HEK293 (cell line): ENCODE results near the gene POC1B.

Experiments
- CTCF ChIA-PET: fragments of 350-600 bp; formaldehyde crosslinking; extraction: SDS; loops from one replicate; lab custom pipeline; 2021; ENCODE audit warnings: antibody characterized with exemption; lab: Yijun Ruan, JAX
- POLR2A ChIA-PET: fragments of 300-600 bp; formaldehyde crosslinking; extraction: SDS; loops from one replicate; lab custom pipeline; 2020; ENCODE audit warnings: antibody characterized with exemption, inconsistent platforms; lab: Yijun Ruan, JAX
- H3K27ac ChIP-seq: fragments of 200-500 bp; sonication (Bioruptor generic); 2 replicates; pipeline ENCODE4 v1.5.1; 2014; ENCODE audit warnings: low read depth, low read length, control low read depth, inconsistent platforms; ENCODE audit errors: extremely low read depth
- H3K36me3 ChIP-seq, 2 experiments: fragments of 200-500 bp in 1 of 2; sonication (Bioruptor generic) in 1 of 2; 1 replicate in 1 of 2; 2 replicates in 1 of 2; pipeline ENCODE4 v1.5.1; 2014 to 2017; ENCODE audit warnings: inconsistent platforms in 2 of 2, low read length in 2 of 2; ENCODE audit not compliant: control insufficient read depth in 2 of 2, insufficient read depth in 1 of 2
- H3K4me1 ChIP-seq: fragments of 200-500 bp; sonication (Bioruptor generic); 2 replicates; pipeline ENCODE4 v1.5.1; 2014; ENCODE audit warnings: mild to moderate bottlenecking, low read length, inconsistent platforms; ENCODE audit not compliant: control insufficient read depth, insufficient read depth
- H3K4me3 ChIP-seq: 2 replicates; pipeline ENCODE4 v1.5.1; 2011; ENCODE audit warnings: low read depth, mild to moderate bottlenecking, control low read depth, low read length, moderate library complexity
- H3K9me3 ChIP-seq: fragments of 200-500 bp; sonication (Bioruptor generic); 2 replicates; pipeline ENCODE4 v1.5.1; 2014; ENCODE audit warnings: low read depth, low read length, inconsistent platforms; ENCODE audit not compliant: control insufficient read depth, insufficient read depth
- CTCF ChIP-seq: fragments of 450-650 bp; formaldehyde crosslinking; IDR thresholded peaks from 2 replicates; pipeline ENCODE4 v1.5.1; 2016; ENCODE audit warnings: missing biosample characterization, missing genetic modification characterization
- ELK4 ChIP-seq: IDR thresholded peaks from 2 replicates; pipeline ENCODE4 v1.6.1; 2011; ENCODE audit warnings: mild to moderate bottlenecking, low read depth, low read length, borderline replicate concordance
- GLIS1 ChIP-seq: fragments of 450-650 bp; formaldehyde crosslinking; IDR thresholded peaks from 2 replicates; pipeline ENCODE4 v1.5.1; 2016; ENCODE audit warnings: missing biosample characterization, missing genetic modification characterization
- GLIS2 ChIP-seq: fragments of 450-650 bp; formaldehyde crosslinking; IDR thresholded peaks from 2 replicates; pipeline ENCODE4 v1.5.1; 2016; ENCODE audit warnings: missing biosample characterization, missing genetic modification characterization
- MZF1 ChIP-seq: fragments of 450-650 bp; formaldehyde crosslinking; IDR thresholded peaks from 2 replicates; pipeline ENCODE4 v1.5.1; 2017; ENCODE audit warnings: missing biosample characterization, missing genetic modification characterization, borderline replicate concordance
- SCRT1 ChIP-seq: fragments of 450-650 bp; formaldehyde crosslinking; IDR thresholded peaks from 2 replicates; pipeline ENCODE4 v1.5.1; 2016; ENCODE audit warnings: missing biosample characterization, missing genetic modification characterization, borderline replicate concordance
- ZBTB20 ChIP-seq: fragments of 450-650 bp; formaldehyde crosslinking; IDR thresholded peaks from 2 replicates; pipeline ENCODE4 v1.5.1; 2016; ENCODE audit warnings: missing biosample characterization, missing genetic modification characterization
- ZNF175 ChIP-seq: fragments of 450-650 bp; formaldehyde crosslinking; IDR thresholded peaks from 2 replicates; pipeline ENCODE4 v1.5.1; 2016; ENCODE audit warnings: missing biosample characterization, missing genetic modification characterization
- ZNF266 ChIP-seq: fragments of 450-650 bp; formaldehyde crosslinking; IDR thresholded peaks from 2 replicates; pipeline ENCODE4 v1.5.1; 2016; ENCODE audit warnings: missing biosample characterization, missing genetic modification characterization, low read depth
- ZNF654 ChIP-seq: fragments of 450-650 bp; formaldehyde crosslinking; IDR thresholded peaks from 2 replicates; pipeline ENCODE4 v1.5.1; 2016; ENCODE audit warnings: low read depth, missing biosample characterization, missing genetic modification characterization
- ZNF776 ChIP-seq: fragments of 450-650 bp; formaldehyde crosslinking; IDR thresholded peaks from 2 replicates; pipeline ENCODE4 v1.5.0; 2017; ENCODE audit warnings: missing biosample characterization, missing genetic modification characterization, borderline replicate concordance
- ZNF777 ChIP-seq: fragments of 450-650 bp; formaldehyde crosslinking; IDR thresholded peaks from 2 replicates; pipeline ENCODE4 v1.5.1; 2017; ENCODE audit warnings: missing biosample characterization, missing genetic modification characterization, borderline replicate concordance
- ZNF792 ChIP-seq: fragments of 450-650 bp; formaldehyde crosslinking; IDR thresholded peaks from 2 replicates; pipeline ENCODE4 v1.5.1; 2016; ENCODE audit warnings: missing biosample characterization, missing genetic modification characterization
- ZNF830 ChIP-seq: fragments of 450-650 bp; IDR thresholded peaks from 2 replicates; pipeline ENCODE4 v1.5.0; 2018; ENCODE audit warnings: missing biosample characterization, missing genetic modification characterization, low read depth, mild to moderate bottlenecking, moderate library complexity
- TF ChIP-seq, protein P1 (sequence below): fragments of 450-650 bp; formaldehyde crosslinking; IDR thresholded peaks from 2 replicates; pipeline ENCODE4 v1.5.1; 2016; ENCODE audit warnings: missing biosample characterization, missing genetic modification characterization, borderline replicate concordance
- TF ChIP-seq, protein P2 (sequence below): fragments of 450-650 bp; formaldehyde crosslinking; optimal IDR thresholded peaks from 2 replicates; pipeline ENCODE3; 2016; ENCODE audit warnings: missing biosample characterization, mild to moderate bottlenecking, missing genetic modification characterization
- TF ChIP-seq, protein P3 (sequence below): fragments of 450-650 bp; formaldehyde crosslinking; IDR thresholded peaks from 2 replicates; pipeline ENCODE4 v1.5.1; 2016; ENCODE audit warnings: missing biosample characterization, missing genetic modification characterization
- TF ChIP-seq, protein P4 (sequence below): fragments of 450-650 bp; formaldehyde crosslinking; IDR thresholded peaks from 2 replicates; pipeline ENCODE4 v1.5.1; 2016; ENCODE audit warnings: missing biosample characterization, missing genetic modification characterization

POC1B gene

GRCh38 chr12:89427508-89428156 lies 98.2 kb downstream of the POC1B start (continued):
- TF ChIP-seq ZNF792 (tag by site-specific recombination) = no peak
- no peak for TF ChIP-seq ZNF654 (tag by site-specific recombination)
- TF ChIP-seq, protein P1, sequence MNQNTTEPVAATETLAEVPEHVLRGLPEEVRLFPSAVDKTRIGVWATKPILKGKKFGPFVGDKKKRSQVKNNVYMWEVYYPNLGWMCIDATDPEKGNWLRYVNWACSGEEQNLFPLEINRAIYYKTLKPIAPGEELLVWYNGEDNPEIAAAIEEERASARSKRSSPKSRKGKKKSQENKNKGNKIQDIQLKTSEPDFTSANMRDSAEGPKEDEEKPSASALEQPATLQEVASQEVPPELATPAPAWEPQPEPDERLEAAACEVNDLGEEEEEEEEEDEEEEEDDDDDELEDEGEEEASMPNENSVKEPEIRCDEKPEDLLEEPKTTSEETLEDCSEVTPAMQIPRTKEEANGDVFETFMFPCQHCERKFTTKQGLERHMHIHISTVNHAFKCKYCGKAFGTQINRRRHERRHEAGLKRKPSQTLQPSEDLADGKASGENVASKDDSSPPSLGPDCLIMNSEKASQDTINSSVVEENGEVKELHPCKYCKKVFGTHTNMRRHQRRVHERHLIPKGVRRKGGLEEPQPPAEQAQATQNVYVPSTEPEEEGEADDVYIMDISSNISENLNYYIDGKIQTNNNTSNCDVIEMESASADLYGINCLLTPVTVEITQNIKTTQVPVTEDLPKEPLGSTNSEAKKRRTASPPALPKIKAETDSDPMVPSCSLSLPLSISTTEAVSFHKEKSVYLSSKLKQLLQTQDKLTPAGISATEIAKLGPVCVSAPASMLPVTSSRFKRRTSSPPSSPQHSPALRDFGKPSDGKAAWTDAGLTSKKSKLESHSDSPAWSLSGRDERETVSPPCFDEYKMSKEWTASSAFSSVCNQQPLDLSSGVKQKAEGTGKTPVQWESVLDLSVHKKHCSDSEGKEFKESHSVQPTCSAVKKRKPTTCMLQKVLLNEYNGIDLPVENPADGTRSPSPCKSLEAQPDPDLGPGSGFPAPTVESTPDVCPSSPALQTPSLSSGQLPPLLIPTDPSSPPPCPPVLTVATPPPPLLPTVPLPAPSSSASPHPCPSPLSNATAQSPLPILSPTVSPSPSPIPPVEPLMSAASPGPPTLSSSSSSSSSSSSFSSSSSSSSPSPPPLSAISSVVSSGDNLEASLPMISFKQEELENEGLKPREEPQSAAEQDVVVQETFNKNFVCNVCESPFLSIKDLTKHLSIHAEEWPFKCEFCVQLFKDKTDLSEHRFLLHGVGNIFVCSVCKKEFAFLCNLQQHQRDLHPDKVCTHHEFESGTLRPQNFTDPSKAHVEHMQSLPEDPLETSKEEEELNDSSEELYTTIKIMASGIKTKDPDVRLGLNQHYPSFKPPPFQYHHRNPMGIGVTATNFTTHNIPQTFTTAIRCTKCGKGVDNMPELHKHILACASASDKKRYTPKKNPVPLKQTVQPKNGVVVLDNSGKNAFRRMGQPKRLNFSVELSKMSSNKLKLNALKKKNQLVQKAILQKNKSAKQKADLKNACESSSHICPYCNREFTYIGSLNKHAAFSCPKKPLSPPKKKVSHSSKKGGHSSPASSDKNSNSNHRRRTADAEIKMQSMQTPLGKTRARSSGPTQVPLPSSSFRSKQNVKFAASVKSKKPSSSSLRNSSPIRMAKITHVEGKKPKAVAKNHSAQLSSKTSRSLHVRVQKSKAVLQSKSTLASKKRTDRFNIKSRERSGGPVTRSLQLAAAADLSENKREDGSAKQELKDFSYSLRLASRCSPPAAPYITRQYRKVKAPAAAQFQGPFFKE (tag by site-specific recombination) = no peak

- H3K36me3 ChIP-seq = peaks cover 0 to 3% of the 10 kb centered on the region in 2 experiments; a peak in 1 of 3 replicates
- H3K27ac ChIP-seq = no peak overlapping the region
- no peak overlapping the region for H3K4me3 ChIP-seq
- no peaks in the 10 kb centered on the region for H3K9me3 ChIP-seq
- ChIA-PET CTCF (no interaction called here), POLR2A (no interaction called here)
- no peaks in the 10 kb centered on the region for H3K4me1 ChIP-seq
- TF ChIP-seq GLIS1 (tag by site-specific recombination) = peak; percentile 23; the same call in 1 of the 2 replicates
- no peak for TF ChIP-seq ZNF175
These were observed 101.0 kb downstream of the POC1B start for GRCh38 chr12:89424846-89425245.

- POLR2A ChIA-PET = no interaction called here
- Histone ChIP-seq H3K4me1 (no peaks in the 10 kb centered on the region), H3K9me3 (no peaks in the 10 kb centered on the region), H3K27ac (no peak overlapping the region), H3K4me3 (no peak overlapping the region), H3K36me3 (peaks cover 0 to 3% of the 10 kb centered on the region in 2 experiments; a peak in 1 of 3 replicates)
- CTCF ChIA-PET = no interaction called here
- no peak for TF ChIP-seq CTCF (tag by site-specific recombination)
- no peak for TF ChIP-seq ZNF175
- no peak for TF ChIP-seq ZNF777 (tag by site-specific recombination)
- TF ChIP-seq ZNF830 (tag by site-specific recombination) = no peak
- TF ChIP-seq ZNF776 (tag by site-specific recombination) = no peak
- TF ChIP-seq, protein P2, sequence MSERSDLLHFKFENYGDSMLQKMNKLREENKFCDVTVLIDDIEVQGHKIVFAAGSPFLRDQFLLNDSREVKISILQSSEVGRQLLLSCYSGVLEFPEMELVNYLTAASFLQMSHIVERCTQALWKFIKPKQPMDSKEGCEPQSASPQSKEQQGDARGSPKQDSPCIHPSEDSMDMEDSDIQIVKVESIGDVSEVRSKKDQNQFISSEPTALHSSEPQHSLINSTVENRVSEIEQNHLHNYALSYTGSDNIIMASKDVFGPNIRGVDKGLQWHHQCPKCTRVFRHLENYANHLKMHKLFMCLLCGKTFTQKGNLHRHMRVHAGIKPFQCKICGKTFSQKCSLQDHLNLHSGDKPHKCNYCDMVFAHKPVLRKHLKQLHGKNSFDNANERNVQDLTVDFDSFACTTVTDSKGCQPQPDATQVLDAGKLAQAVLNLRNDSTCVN = no peak
- no peak for TF ChIP-seq SCRT1
- no peak for TF ChIP-seq ZNF266 (tag by site-specific recombination)
- TF ChIP-seq, protein P3, sequence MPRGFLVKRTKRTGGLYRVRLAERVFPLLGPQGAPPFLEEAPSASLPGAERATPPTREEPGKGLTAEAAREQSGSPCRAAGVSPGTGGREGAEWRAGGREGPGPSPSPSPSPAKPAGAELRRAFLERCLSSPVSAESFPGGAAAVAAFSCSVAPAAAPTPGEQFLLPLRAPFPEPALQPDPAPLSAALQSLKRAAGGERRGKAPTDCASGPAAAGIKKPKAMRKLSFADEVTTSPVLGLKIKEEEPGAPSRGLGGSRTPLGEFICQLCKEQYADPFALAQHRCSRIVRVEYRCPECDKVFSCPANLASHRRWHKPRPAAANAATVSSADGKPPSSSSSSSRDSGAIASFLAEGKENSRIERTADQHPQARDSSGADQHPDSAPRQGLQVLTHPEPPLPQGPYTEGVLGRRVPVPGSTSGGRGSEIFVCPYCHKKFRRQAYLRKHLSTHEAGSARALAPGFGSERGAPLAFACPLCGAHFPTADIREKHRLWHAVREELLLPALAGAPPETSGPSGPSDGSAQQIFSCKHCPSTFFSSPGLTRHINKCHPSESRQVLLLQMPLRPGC (tag by site-specific recombination) = no peak
- TF ChIP-seq GLIS2 (tag by site-specific recombination) = no peak
- TF ChIP-seq MZF1 (tag by site-specific recombination) = no peak
- no peak for TF ChIP-seq ZBTB20 (tag by site-specific recombination)
- TF ChIP-seq, protein P4, sequence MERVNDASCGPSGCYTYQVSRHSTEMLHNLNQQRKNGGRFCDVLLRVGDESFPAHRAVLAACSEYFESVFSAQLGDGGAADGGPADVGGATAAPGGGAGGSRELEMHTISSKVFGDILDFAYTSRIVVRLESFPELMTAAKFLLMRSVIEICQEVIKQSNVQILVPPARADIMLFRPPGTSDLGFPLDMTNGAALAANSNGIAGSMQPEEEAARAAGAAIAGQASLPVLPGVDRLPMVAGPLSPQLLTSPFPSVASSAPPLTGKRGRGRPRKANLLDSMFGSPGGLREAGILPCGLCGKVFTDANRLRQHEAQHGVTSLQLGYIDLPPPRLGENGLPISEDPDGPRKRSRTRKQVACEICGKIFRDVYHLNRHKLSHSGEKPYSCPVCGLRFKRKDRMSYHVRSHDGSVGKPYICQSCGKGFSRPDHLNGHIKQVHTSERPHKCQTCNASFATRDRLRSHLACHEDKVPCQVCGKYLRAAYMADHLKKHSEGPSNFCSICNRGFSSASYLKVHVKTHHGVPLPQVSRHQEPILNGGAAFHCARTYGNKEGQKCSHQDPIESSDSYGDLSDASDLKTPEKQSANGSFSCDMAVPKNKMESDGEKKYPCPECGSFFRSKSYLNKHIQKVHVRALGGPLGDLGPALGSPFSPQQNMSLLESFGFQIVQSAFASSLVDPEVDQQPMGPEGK (tag by site-specific recombination) = no peak
- TF ChIP-seq ELK4 = no peak
These were observed 101.5 kb downstream of the POC1B start for GRCh38 chr12:89424389-89424788.
